OCI-M1 (cell line): ENCODE measurements around the gene ABCA1.
A peak's percentile ranks its signal among the peaks of the same experiment; 100 is the strongest.
"Not testable (repeated sequence)": the region's sequence is repeated elsewhere in the genome, so short reads cannot be mapped to it uniquely, and the experiment has no call there.

ENCODE experiments used
- DNase-seq: peaks from one replicate; lab custom pipeline; 2025; lab: John Stamatoyannopoulos, UW

ABCA1 gene

GRCh38 chr9:104798209-104798995, 129.6 kb downstream of the ABCA1 start:
- DNase-seq: no peak

GRCh38 chr9:104795857-104796256, 132.1 kb downstream of the ABCA1 start:
- DNase-seq: no peak

- DNase-seq: no peak
These were observed 132.9 kb downstream of the ABCA1 start for GRCh38 chr9:104795082-104795481.

GRCh38 chr9:104794070-104794469, 133.9 kb downstream of the ABCA1 start:
- DNase-seq: no peak

GRCh38 chr9:104788251-104788650, 139.7 kb downstream of the ABCA1 start:
- DNase-seq: no peak

GRCh38 chr9:104787306-104788015, 140.5 kb downstream of the ABCA1 start:
- no peak for DNase-seq

- DNase-seq: no peak
These were observed 141.7 kb downstream of the ABCA1 start for GRCh38 chr9:104786293-104786692.

- peak; percentile 68 for DNase-seq
These were observed 143.9 kb downstream of the ABCA1 start for GRCh38 chr9:104784098-104784497.

GRCh38 chr9:104783588-104783987, 144.4 kb downstream of the ABCA1 start:
- no peak for DNase-seq

- DNase-seq: peak; percentile 81
These were observed 147.1 kb downstream of the ABCA1 start for GRCh38 chr9:104780796-104781395.

GRCh38 chr9:104779946-104780535, 147.9 kb downstream of the ABCA1 start:
- peak; percentile 48 for DNase-seq

GRCh38 chr9:104779334-104779733, 148.6 kb downstream of the ABCA1 start:
- DNase-seq: no peak

- no peak for DNase-seq
These were observed 149.2 kb downstream of the ABCA1 start for GRCh38 chr9:104778802-104779201.

- no peak for DNase-seq
These were observed 151.2 kb downstream of the ABCA1 start for GRCh38 chr9:104776797-104777196.

GRCh38 chr9:104775976-104776375, 152.0 kb downstream of the ABCA1 start:
- peak; percentile 46 for DNase-seq

- DNase-seq: no peak
These were observed 152.4 kb downstream of the ABCA1 start for GRCh38 chr9:104775574-104775936.

GRCh38 chr9:104774831-104775573, 153.0 kb downstream of the ABCA1 start:
- peak; percentile 96 for DNase-seq

- peak; percentile 70 for DNase-seq
These were observed 153.8 kb downstream of the ABCA1 start for GRCh38 chr9:104774132-104774531.

GRCh38 chr9:104772714-104773510, 155.0 kb downstream of the ABCA1 start:
- DNase-seq: peak; percentile 79

- DNase-seq: peak; percentile 29
These were observed 158.3 kb downstream of the ABCA1 start for GRCh38 chr9:104769655-104770054.

- DNase-seq: not testable (repeated sequence)
These were observed 158.9 kb downstream of the ABCA1 start for GRCh38 chr9:104769029-104769428.
